SH-SY5Y (cell line): ENCODE data around the gene MYOC.

ENCODE experiments used
- GATA2 ChIP-seq: IDR thresholded peaks from 2 replicates; pipeline ENCODE4 v1.6.1; 2011; ENCODE audit warnings: mild to moderate bottlenecking, low read depth, low read length
- GATA3 ChIP-seq: IDR thresholded peaks from 2 replicates; pipeline ENCODE4 v1.6.1; 2011; ENCODE audit warnings: low read depth, mild to moderate bottlenecking, low read length, moderate library complexity

GRCh38 chr1:171627020-171627419, 25.5 kb downstream of the MYOC start:
- TF ChIP-seq GATA2 (no peak), GATA3 (no peak)
